K562 (cell line): ENCODE results near the gene URB2. TPM values are rescaled to one million over a fixed set of nuclear protein-coding genes. Genes with fewer than 3 reads are reported as not detected.

ENCODE experiments used
- ATAC-seq: fragments of 200-7000 bp; cut with Tn5 transposase; 3 replicates; pipeline ENCODE4 v1.9.1; 2020; ENCODE audit warnings: moderate library complexity
- BruUV-seq: library from RNA; stranded (reverse); fragments of 400-500 nt; replicated peaks from 2 replicates; lab custom pipeline; 2021; lab: Mats Ljungman, UMichigan
- CTCF ChIA-PET: fragments of 300-600 bp; formaldehyde crosslinking; extraction: SDS; loops from one replicate; lab custom pipeline; 2021; ENCODE audit warnings: low intra/inter-chr PET ratio; lab: Yijun Ruan, JAX
- POLR2A ChIA-PET: fragments of 300-600, 350-650 bp; sonication (Branson Sonifier 250); formaldehyde crosslinking; extraction: SDS; loops from one replicate; lab custom pipeline; 2021; ENCODE audit warnings: antibody characterized with exemption, inconsistent platforms; lab: Yijun Ruan, JAX
- DNase-seq, 4 experiments: peaks; one replicate each; pipeline versions ENCODE4 v3.0.0 to v3.0.0-alpha.2; 2011 to 2018; ENCODE audit warnings: low spot score in 3 of 4, mixed read lengths in 3 of 4; ENCODE audit errors: extremely low read depth in 1 of 4
- FAIRE-seq: peaks from 2 replicates; lab custom pipeline; 2011; peaks lifted over from hg19 to GRCh38; lab: Jason Lieb, UNC
- H2AFZ ChIP-seq: 2 replicates; pipeline ENCODE4 v1.6.0; 2011; ENCODE audit warnings: low read depth, low read length, control low read depth, inconsistent platforms
- H3K27ac ChIP-seq: fragments of 200-600 bp; 3 replicates; pipeline ENCODE4 v1.8.0; 2011; ENCODE audit warnings: low read depth, mild to moderate bottlenecking, control low read depth, inconsistent platforms, low read length, moderate library complexity, mixed read lengths; ENCODE audit errors: extremely low read depth
- H3K27me3 ChIP-seq, 2 experiments: fragments of 300-600 bp in 1 of 2; 2 replicates in 1 of 2; 3 replicates in 1 of 2; pipeline versions ENCODE4 v1.6.0 to v1.8.0; 2011; ENCODE audit warnings: inconsistent platforms in 2 of 2, low read length in 2 of 2, mild to moderate bottlenecking in 1 of 2, mixed read lengths in 1 of 2, moderate library complexity in 1 of 2; ENCODE audit not compliant: control insufficient read depth in 2 of 2, insufficient read depth in 2 of 2
- H3K36me3 ChIP-seq: fragments of 300-600 bp; 3 replicates; pipeline ENCODE4 v1.8.0; 2011; ENCODE audit warnings: mild to moderate bottlenecking, low read length, inconsistent platforms; ENCODE audit not compliant: control insufficient read depth, insufficient read depth
- H3K4me1 ChIP-seq, 2 experiments: fragments of 200-600 bp in 1 of 2; replicated peaks in 1 of 2; 2 replicates in 1 of 2; 3 replicates in 1 of 2; pipeline versions ENCODE4 v1.5.1 to v1.8.0; 2011; ENCODE audit warnings: inconsistent platforms in 2 of 2, low read length in 2 of 2, mild to moderate bottlenecking in 1 of 2, mixed read lengths in 1 of 2, moderate library complexity in 1 of 2; ENCODE audit not compliant: control insufficient read depth in 2 of 2, insufficient read depth in 2 of 2
- H3K4me2 ChIP-seq: 2 replicates; pipeline ENCODE4 v1.6.1; 2011; ENCODE audit warnings: low read length, control low read depth, inconsistent platforms, mixed read lengths; ENCODE audit not compliant: insufficient read depth
- H3K4me3 ChIP-seq: fragments of 200-600 bp; sonication (generic), shearing (Covaris generic); 2 replicates; pipeline ENCODE4 v1.5.1; 2016; ENCODE audit warnings: control low read depth, inconsistent platforms
- H3K79me2 ChIP-seq: fragments of 200-600 bp; 3 replicates; pipeline ENCODE4 v1.8.0; 2011; ENCODE audit warnings: low read length, inconsistent platforms; ENCODE audit not compliant: control insufficient read depth, insufficient read depth
- H3K9ac ChIP-seq, 2 experiments: 2 replicates each; pipeline versions ENCODE4 v1.6.0 to v1.6.1; 2011; ENCODE audit warnings: low read depth in 2 of 2, low read length in 2 of 2, control low read depth in 1 of 2, inconsistent platforms in 1 of 2, mild to moderate bottlenecking in 1 of 2, mixed read lengths in 1 of 2; ENCODE audit not compliant: insufficient read depth in 1 of 2
- H3K9me1 ChIP-seq: one replicate; pipeline ENCODE4 v1.6.0; 2011; ENCODE audit warnings: inconsistent platforms, mild to moderate bottlenecking, low read length, moderate library complexity; ENCODE audit not compliant: control insufficient read depth, insufficient read depth
- H3K9me3 ChIP-seq: replicated peaks from 2 replicates; pipeline ENCODE4 v1.5.1; 2011; ENCODE audit warnings: low read depth, low read length, inconsistent platforms; ENCODE audit not compliant: control insufficient read depth, insufficient read depth
- H4K20me1 ChIP-seq: replicated peaks from 2 replicates; pipeline ENCODE4 v1.6.1; 2011; ENCODE audit warnings: low read length, inconsistent platforms, mixed read lengths; ENCODE audit not compliant: control insufficient read depth, insufficient read depth
- BCOR ChIP-seq: fragments of 450-650 bp; IDR thresholded peaks from 2 replicates; pipeline ENCODE4 v1.6.1; 2016
- CREM ChIP-seq: IDR thresholded peaks from 2 replicates; pipeline ENCODE4 v1.6.1; 2014; ENCODE audit warnings: antibody characterized with exemption, low read depth
- DNMT1 ChIP-seq: fragments of 450-650 bp; IDR thresholded peaks from 2 replicates; pipeline ENCODE4 v1.6.1; 2016; ENCODE audit warnings: antibody characterized with exemption, mild to moderate bottlenecking
- EHMT2 ChIP-seq: fragments of 450-650 bp; IDR thresholded peaks from 2 replicates; pipeline ENCODE4 v1.6.1; 2018; ENCODE audit warnings: antibody characterized with exemption
- EP400 ChIP-seq: fragments of 450-650 bp; IDR thresholded peaks from 2 replicates; pipeline ENCODE4 v1.6.1; 2017; ENCODE audit warnings: antibody characterized with exemption, mild to moderate bottlenecking, moderate library complexity
- NFIX ChIP-seq: fragments of 250-450 bp; sonication (Bioruptor Pico); IDR thresholded peaks from 2 replicates; pipeline ENCODE4 v1.4.0; 2020; ENCODE audit warnings: low read depth, mild to moderate bottlenecking, moderate library complexity
- SRSF1 ChIP-seq: fragments of 200-400 bp; formaldehyde crosslinking; IDR thresholded peaks from 2 replicates; pipeline ENCODE4 v1.6.1; 2017; ENCODE audit warnings: mild to moderate bottlenecking, low read depth, low read length, moderate library complexity
- TFAM ChIP-seq: fragments of 250-450 bp; sonication (Bioruptor Pico); conservative IDR thresholded peaks from 2 replicates; pipeline ENCODE4 v1.5.0; 2021; ENCODE audit warnings: mild to moderate bottlenecking, moderate library complexity
- ZNF217 ChIP-seq: sonication (generic); formaldehyde crosslinking; IDR thresholded peaks from 2 replicates; pipeline ENCODE4 v1.8.0; 2022; ENCODE audit warnings: mild to moderate bottlenecking, missing genetic modification reagents
- WGBS: fragments of 100-300 bp; shearing (Covaris generic); methylation state at CpG from one replicate; pipeline ENCODE4 v1.1.6; 2016; ENCODE audit warnings: low coverage, mixed read lengths; ENCODE audit not compliant: insufficient coverage; ENCODE audit errors: missing lambda C conversion rate; 5-methylcytosine and 5-hydroxymethylcytosine counted together
- in situ Hi-C: fragments of 300-500 bp; cut with MboI; formaldehyde crosslinking; loops from 4 replicates; pipeline ENCODE4 v1.15.0; 2018; ENCODE audit warnings: inconsistent platforms, mixed read lengths
- intact Hi-C: fragments of 100-400 bp; cut with micrococcal nuclease; formaldehyde crosslinking; loops from 2 replicates; pipeline ENCODE4 v1.14.2; 2022
- polyA plus RNA-seq, 8 experiments: library from polyadenylated mRNA; depleted of rRNA in 4 of 8; stranded (reverse) in 5 of 8; unstranded in 3 of 8; fragments of >200 nt; fragmentation: Nextera tagmentation in 2 of 8; fragmentation: Illumina TruSeq in 1 of 8; extraction: Ambion mirVana in 2 of 8; extraction: Trizol in 1 of 8; gene quantifications; 2 replicates each; pipeline versions ENCODE4 v1.2.1 to v1.2.3, GENCODE V29; 2011 to 2014; ENCODE audit warnings: inconsistent platforms in 1 of 8, missing spikeins in 1 of 8
- total RNA-seq, 7 experiments: library from RNA; depleted of rRNA in 6 of 7; stranded (reverse); fragments of >200 nt in 6 of 7; fragmentation: Illumina TruSeq in 2 of 7; extraction: Trizol in 2 of 7; gene quantifications; 2 replicates each; pipeline versions ENCODE4 v1.2.1 to v1.2.3, GENCODE V29; 2011 to 2021; ENCODE audit warnings: low replicate concordance in 1 of 7
- TF ChIP-seq, protein P1 (sequence below): fragments of 450-650 bp; IDR thresholded peaks from 2 replicates; pipeline ENCODE4 v1.6.1; 2017; ENCODE audit warnings: antibody characterized with exemption
- TF ChIP-seq, protein P2 (sequence below): IDR thresholded peaks from 2 replicates; pipeline ENCODE4 v1.6.1; 2016; ENCODE audit warnings: missing genetic modification characterization, missing compliant biosample characterization

The URB2 gene
- total and polyA plus RNA-seq, 9 of the 15 experiments (the other 6 are each of a cell fraction or from before 2014, with no cell fraction given) = 2.8 to 28.3 (median 19.0) TPM

DNA sequence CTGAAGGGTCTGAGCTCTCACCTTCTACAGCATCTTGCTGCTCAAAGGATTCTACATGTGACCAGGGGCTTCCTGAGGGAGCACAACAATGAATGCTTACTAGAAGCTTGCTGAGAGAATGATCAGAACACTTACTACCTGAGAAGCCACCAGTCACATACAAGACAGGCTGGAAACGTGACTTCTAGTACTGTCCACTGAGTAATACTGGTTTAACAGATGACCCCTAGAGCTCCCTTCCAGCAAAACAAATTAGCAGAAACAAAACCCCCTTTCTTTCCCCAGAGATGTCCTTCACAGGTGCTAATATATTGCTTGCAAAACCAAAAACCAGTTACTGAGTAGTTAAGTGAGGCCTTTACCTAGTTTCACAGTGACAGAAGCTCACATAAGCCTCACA lies 2.2 kb upstream of the URB2 start:
- no peak for DNase-seq
- Histone ChIP-seq H4K20me1 (peaks cover 31% of the 10 kb centered on the region), H2AFZ (no peak overlapping the region), H3K79me2 (peaks cover 91% of the 10 kb centered on the region), H3K27me3 (no peaks in the 10 kb centered on the region), H3K27ac (no peak overlapping the region), H3K9ac (peak overlapping the region in 1 of 2 experiments; percentile 20; a peak in 1 of 4 replicates), H3K4me3 (no peak overlapping the region), H3K36me3 (peaks cover 8% of the 10 kb centered on the region), H3K4me2 (no peak overlapping the region), H3K9me3 (no peaks in the 10 kb centered on the region), H3K9me1 (no peaks in the 10 kb centered on the region), H3K4me1 (peaks cover 15 to 31% of the 10 kb centered on the region in 2 experiments; a peak in 4 of 5 replicates)
- BruUV-seq = no TSS peak
- POLR2A ChIA-PET = interaction anchor here (0.6 to 1.5 kb wide), 9 partner anchors 8 to 193 kb away, joined by 3 to 6 read pairs (median 4); partner anchors contain the start of gene ABCB10
- TF ChIP-seq, protein P1, sequence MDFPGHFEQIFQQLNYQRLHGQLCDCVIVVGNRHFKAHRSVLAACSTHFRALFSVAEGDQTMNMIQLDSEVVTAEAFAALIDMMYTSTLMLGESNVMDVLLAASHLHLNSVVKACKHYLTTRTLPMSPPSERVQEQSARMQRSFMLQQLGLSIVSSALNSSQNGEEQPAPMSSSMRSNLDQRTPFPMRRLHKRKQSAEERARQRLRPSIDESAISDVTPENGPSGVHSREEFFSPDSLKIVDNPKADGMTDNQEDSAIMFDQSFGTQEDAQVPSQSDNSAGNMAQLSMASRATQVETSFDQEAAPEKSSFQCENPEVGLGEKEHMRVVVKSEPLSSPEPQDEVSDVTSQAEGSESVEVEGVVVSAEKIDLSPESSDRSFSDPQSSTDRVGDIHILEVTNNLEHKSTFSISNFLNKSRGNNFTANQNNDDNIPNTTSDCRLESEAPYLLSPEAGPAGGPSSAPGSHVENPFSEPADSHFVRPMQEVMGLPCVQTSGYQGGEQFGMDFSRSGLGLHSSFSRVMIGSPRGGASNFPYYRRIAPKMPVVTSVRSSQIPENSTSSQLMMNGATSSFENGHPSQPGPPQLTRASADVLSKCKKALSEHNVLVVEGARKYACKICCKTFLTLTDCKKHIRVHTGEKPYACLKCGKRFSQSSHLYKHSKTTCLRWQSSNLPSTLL = no peak
- no peak for TF ChIP-seq EHMT2
- TF ChIP-seq BCOR = no peak
- TF ChIP-seq, protein P2, sequence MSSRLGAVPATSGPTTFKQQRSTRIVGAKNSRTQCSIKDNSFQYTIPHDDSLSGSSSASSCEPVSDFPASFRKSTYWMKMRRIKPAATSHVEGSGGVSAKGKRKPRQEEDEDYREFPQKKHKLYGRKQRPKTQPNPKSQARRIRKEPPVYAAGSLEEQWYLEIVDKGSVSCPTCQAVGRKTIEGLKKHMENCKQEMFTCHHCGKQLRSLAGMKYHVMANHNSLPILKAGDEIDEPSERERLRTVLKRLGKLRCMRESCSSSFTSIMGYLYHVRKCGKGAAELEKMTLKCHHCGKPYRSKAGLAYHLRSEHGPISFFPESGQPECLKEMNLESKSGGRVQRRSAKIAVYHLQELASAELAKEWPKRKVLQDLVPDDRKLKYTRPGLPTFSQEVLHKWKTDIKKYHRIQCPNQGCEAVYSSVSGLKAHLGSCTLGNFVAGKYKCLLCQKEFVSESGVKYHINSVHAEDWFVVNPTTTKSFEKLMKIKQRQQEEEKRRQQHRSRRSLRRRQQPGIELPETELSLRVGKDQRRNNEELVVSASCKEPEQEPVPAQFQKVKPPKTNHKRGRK (tag) = no peak
- TF ChIP-seq NFIX (CRISPR knock-in tag) = no peak
- no peak for TF ChIP-seq ZNF217 (CRISPR knock-in tag)
- TF ChIP-seq DNMT1 = no peak
- no peak for TF ChIP-seq CREM
- no peak for TF ChIP-seq SRSF1
- no peak for TF ChIP-seq EP400
- TF ChIP-seq TFAM (CRISPR knock-in tag) = no peak
- FAIRE-seq = no peak
- intact Hi-C loops = loop anchor here (5.0 kb wide), 1 partner anchor 52 kb away; no protein-coding TSS in a partner anchor
- CTCF ChIA-PET = no interaction called here
- WGBS = 47% methylated on average over 1 of the region's 1 CpG
- in situ Hi-C loops = no loop called here
- no peak for ATAC-seq
